CD8-positive, alpha-beta T cell (primary cell): ENCODE measurements around the gene SHANK1. TPM values are rescaled to one million over a fixed set of nuclear protein-coding genes. Genes with fewer than 3 reads are reported as not detected.

ENCODE experiments used
- total RNA-seq, 46 experiments: library from RNA in 2 of 46; stranded (reverse) in 2 of 46; gene quantifications; one replicate each; pipeline ENCODE4 v1.2.3 and lab custom pipeline; 2021 to 2026

SHANK1 gene
- total RNA-seq, 2 experiments from 2014 or later = 1.2 to 1.6 TPM

Other genes starting within 250 kb of the SHANK1 start
- 100 to 1,000 TPM in 1 of 2 experiments, 10 to 100 TPM in 1; 96.7 to 104 TPM for gene EMC10, start 243.3 kb downstream of the SHANK1 start, total RNA-seq
- gene GARIN5A, start 243.0 kb downstream of the SHANK1 start, total RNA-seq = under 1 TPM in 1 of 2 experiments, not detected in 1; 0.33 TPM
- gene JOSD2, start 208.6 kb downstream of the SHANK1 start, total RNA-seq = 1 to 10 TPM; 8.8 to 9.9 TPM
- gene ASPDH, start 205.9 kb downstream of the SHANK1 start, total RNA-seq = not detected
- gene LRRC4B, start 151.4 kb downstream of the SHANK1 start, total RNA-seq = not detected
- under 1 TPM in 1 of 2 experiments, not detected in 1; 0.28 TPM for gene SYT3, start 79.9 kb downstream of the SHANK1 start, total RNA-seq
- not detected for gene C19orf81, start 70.4 kb downstream of the SHANK1 start, total RNA-seq
- gene CLEC11A, start 3.6 kb upstream of the SHANK1 start, total RNA-seq = 1 to 10 TPM; 5.7 TPM
- gene GPR32, start 50.7 kb upstream of the SHANK1 start, total RNA-seq = not detected
- not detected for gene ACP4, start 70.6 kb upstream of the SHANK1 start, total RNA-seq
- not detected for gene KLK1, start 104.0 kb upstream of the SHANK1 start, total RNA-seq
- not detected for gene KLK15, start 113.8 kb upstream of the SHANK1 start, total RNA-seq
- gene KLK3, start 135.1 kb upstream of the SHANK1 start, total RNA-seq = not detected
- not detected for gene KLK2, start 153.6 kb upstream of the SHANK1 start, total RNA-seq
- not detected for gene KLK4, start 191.6 kb upstream of the SHANK1 start, total RNA-seq
- not detected for gene KLK5, start 233.2 kb upstream of the SHANK1 start, total RNA-seq
- not detected for gene KLK6, start 249.8 kb upstream of the SHANK1 start, total RNA-seq